Fibroblast of skin of right quadriceps (primary cell): ENCODE measurements around the gene LRRC17.
A peak's percentile ranks its signal among the peaks of the same experiment; 100 is the strongest.
"Not testable (repeated sequence)": the region's sequence is repeated elsewhere in the genome, so short reads cannot be mapped to it uniquely, and the experiment has no call there.

Experiments
- DNase-seq: peaks from one replicate; pipeline ENCODE4 v3.0.0-alpha.2; 2013

LRRC17 gene

DNA sequence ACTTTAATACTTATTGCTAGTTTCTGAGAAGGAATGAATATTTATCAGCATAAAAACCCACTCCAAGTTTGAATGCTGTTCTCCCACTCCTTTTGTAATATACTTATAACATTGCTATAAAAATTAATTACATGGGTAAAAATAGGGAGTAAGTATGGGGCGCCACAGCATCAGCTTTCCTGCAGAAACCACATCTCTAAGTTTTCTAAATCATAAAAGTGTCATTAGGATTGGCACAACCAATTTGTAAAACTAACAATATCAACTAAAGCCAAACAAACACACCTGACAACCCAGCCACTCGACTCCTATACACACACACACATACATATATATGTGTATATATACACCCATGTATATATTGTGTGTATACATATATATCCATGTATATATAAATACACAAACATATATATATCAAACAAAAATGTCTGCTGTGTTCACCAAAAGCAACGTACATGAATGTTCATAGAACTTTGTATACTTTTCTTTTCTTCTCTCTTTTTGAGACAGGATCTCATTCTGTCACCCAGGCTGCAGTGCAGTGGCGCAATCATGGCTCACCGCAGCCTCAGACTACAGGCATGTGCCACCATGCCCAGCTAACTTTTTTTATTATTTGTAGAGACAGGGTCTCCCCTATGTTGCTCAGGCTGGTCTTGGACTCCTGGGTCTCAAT lies 14.8 kb upstream of the LRRC17 start:
- no peak for DNase-seq

GRCh38 chr7:102898532-102898859 lies 14.3 kb upstream of the LRRC17 start:
- no peak for DNase-seq

GRCh38 chr7:102902052-102902451 lies 10.7 kb upstream of the LRRC17 start:
- DNase-seq: not testable (repeated sequence)

GRCh38 chr7:102903576-102903975 lies 9.2 kb upstream of the LRRC17 start:
- DNase-seq: not testable (repeated sequence)

DNA sequence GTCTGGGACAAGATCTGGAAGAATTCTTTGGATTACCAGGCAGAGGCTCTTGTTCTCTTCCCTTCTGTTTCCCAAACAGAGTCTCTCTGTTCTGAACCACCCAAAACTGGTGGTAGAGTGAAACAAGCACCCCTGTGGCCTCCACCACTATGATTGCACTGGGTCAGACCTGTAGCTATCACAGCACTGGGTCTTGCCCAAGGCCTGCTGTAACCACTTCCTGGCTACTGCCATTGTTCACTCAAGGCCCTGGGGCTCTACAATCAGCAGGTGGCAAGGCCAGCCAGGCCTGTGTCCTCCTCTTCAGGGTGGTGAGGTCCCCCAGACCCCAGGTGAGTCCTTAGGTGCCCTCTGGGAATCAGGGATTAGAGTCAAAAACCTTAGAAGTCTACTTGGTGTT lies 4.1 kb upstream of the LRRC17 start:
- no peak for DNase-seq

DNA sequence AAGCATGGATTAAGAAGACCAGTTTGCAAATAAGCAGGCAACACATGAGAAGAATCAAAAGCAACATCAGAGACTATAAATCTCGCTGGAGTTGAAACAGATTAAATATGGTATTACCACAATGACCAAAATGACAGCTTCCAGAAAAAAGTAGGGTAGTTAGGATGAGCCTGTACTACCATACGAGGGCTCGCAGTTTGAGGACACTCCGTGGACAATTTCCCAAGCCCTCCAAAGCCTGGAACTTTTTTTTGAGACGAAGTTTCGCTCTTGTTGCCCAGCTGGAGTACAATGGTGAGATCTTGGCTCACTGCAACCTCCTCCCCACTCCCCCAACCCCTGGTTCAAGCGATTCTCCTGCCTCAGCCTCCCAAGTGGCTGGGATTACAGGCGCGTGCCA lies 1.0 kb downstream of the LRRC17 start:
- DNase-seq: no peak

- peak; percentile 41 for DNase-seq
Observed at GRCh38 chr7:102914585-102914984, 1.8 kb downstream of the LRRC17 start.

DNA sequence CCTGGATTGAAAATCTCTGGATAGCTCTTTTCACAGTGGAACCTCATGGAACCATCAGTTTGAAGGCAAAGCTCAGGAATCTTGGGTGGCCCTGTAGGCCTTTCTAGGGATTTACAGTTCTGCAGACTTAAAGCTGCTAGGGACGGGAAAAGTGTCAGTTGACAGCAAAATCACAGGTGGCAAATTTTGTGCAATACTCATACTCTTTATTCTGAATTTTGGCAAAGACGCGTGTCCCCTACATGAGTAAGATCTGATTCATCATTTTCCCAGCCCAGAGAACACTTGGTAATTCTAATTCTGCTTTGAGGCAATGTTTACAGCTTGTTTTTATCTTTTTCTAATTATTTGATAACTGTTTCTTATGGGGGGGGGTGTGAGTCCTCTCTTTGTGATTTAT lies 3.6 kb downstream of the LRRC17 start:
- DNase-seq: peak; percentile 71

- DNase-seq: no peak
Observed at GRCh38 chr7:102916881-102917280, 4.1 kb downstream of the LRRC17 start.

GRCh38 chr7:102917436-102918353 lies 4.9 kb downstream of the LRRC17 start:
- DNase-seq: no peak

GRCh38 chr7:102918845-102919244 lies 6.0 kb downstream of the LRRC17 start:
- no peak for DNase-seq

DNA sequence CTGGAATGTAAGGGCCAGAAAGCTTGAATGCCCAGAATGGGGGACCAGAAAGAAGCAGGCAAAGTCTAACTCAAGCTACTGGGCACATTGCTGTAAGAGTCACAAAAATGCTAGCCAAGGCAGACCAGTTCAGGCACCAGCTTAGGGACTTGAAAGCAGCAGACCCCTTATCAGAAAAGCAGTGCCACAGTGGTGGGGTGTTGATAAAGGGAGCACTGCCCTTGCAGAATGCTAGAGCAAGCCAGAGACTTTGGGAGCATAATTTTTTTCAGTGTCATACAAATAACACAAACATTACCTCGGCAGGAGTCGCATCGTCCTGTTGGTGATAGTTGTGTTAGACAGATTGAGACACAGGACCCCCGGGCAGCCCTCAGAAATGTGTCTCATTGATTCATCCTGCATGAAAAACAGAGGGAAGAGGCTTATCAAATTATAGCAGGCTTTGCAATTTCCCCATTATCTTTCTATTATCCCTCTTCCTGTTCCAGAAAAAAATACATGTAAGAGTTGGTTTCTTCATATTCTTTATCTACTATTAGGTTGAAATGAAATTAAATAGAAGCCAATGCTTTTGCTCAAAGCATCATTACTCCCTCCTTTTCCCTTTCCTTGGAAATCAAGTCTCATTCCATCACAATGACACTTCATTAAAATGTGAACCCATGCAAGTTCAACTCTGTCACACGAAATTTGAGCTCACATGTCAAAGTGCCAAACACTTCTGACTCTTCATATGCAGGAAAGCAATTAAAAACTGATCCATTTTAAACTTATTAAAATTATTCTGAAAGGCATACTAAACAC lies 13.4 kb downstream of the LRRC17 start:
- peak; percentile 68 for DNase-seq

GRCh38 chr7:102926783-102927140 lies 14.0 kb downstream of the LRRC17 start:
- peak; percentile 63 for DNase-seq

- peak; percentile 63 for DNase-seq
Observed at GRCh38 chr7:102927312-102927933, 14.6 kb downstream of the LRRC17 start.

DNA sequence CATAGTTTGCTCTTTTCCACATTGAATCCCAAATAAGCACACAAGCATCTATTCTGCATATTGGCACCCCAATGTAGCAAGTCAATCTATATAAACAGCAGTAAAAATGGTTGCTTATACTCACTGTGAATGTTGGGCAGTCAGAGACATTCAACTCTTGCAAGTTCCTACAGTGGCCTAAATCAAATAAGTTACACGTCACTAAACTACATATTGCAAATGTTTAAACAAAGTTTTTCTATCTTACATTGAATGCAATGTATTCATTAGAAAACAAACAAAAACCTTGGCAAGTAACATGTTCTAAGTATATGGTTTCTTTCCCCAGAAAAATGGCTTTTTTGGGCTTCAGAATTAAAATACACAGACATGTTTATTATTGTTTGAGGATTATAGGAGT lies 19.0 kb downstream of the LRRC17 start:
- DNase-seq: no peak

- DNase-seq: peak; percentile 92
Observed at GRCh38 chr7:102933763-102934162, 21.0 kb downstream of the LRRC17 start.

DNA sequence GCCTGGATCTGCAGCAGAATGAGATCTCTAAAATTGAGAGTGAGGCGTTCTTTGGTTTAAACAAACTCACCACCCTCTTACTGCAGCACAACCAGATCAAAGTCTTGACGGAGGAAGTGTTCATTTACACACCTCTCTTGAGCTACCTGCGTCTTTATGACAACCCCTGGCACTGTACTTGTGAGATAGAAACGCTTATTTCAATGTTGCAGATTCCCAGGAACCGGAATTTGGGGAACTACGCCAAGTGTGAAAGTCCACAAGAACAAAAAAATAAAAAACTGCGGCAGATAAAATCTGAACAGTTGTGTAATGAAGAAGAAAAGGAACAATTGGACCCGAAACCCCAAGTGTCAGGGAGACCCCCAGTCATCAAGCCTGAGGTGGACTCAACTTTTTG lies 21.4 kb downstream of the LRRC17 start:
- no peak for DNase-seq

- peak; percentile 38 for DNase-seq
Observed at GRCh38 chr7:102934701-102935100, 21.9 kb downstream of the LRRC17 start.

- peak; percentile 74 for DNase-seq
Observed at GRCh38 chr7:102935450-102936115, 22.8 kb downstream of the LRRC17 start.

- no peak for DNase-seq
Observed at GRCh38 chr7:102938679-102939078, 25.9 kb downstream of the LRRC17 start.

DNA sequence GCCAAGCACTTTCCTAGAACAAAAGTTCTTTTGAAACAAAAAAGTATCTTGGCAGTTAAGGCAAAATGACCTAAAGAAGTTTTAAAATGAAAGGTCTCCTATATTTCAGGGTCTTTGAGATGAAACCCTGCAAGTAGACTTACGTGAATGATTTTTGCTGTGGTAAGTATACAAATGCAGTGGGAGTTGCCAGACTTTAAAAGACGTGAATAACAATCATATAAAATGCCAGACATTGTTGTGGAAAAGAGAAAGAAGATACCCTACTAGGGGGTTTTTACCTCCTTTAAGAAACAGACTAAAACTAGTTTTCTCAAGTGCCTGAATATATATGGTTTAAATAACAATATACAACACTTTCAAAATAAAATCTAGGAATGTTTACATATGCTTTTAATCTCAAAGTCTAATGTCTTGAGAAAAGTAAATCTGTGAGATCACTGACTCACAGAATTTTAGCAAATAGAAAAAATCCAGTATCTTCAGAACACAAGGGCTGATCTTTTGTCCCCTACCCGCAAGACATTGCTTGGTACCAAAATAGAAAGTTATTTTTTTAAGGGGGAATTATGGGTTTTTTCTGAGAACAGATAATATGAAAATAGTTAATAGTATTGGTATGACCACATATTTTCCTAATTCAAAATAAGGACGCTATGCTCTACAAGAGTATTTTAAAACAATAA lies 29.5 kb downstream of the LRRC17 start:
- peak; percentile 22 for DNase-seq

DNA sequence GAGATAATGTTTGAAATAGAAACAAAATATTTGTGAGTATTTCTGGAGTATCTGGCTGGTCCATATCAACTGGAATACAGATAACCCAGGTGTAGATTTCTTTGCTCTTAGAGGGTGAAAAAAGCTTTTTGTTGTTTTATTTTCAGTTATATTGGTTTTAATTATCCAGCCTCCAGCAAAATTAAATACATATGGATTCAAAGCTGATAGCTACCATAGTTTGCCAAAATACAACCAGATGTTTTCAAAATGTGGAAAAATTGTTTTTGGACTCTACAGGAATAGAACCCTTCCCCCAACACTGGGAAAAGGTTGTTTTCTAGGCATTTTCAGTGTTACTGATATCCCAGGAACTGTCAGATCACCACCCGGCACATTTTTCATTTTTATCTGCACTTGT lies 30.1 kb downstream of the LRRC17 start:
- DNase-seq: peak; percentile 21
